ENCODE measurements around the gene ZNF536. TPM values are rescaled to one million over a fixed set of nuclear protein-coding genes. Genes with fewer than 3 reads are reported as not detected.

Gene ZNF536
- total RNA-seq, 1 experiment from 2014 or later: 15.2 TPM

DNA sequence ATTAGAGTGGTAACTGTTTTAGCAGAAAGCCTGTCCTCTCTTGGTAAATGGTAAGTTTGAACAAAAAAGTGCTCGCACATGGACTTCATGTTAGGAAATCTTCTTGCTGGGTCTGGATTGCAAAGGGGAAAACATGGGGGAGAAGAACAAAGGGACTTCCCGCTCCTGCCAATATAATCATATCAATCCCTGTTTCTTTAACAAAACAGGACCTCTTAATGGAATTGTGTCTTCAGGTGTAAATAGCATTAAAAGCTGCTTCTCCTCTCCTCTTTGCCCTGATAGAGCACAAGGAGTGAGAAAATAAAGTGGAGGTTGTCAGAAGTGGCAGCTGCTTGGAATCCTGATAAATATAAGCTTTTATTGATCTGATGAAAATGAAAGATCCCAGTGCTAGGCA, 20.4 kb upstream of the ZNF536 start:
- no peaks in the 10 kb centered on the region for H3K36me3 ChIP-seq
- H3K9me3 ChIP-seq (replicated peaks): no peaks in the 10 kb centered on the region
- no peak for DNase-seq

DNA sequence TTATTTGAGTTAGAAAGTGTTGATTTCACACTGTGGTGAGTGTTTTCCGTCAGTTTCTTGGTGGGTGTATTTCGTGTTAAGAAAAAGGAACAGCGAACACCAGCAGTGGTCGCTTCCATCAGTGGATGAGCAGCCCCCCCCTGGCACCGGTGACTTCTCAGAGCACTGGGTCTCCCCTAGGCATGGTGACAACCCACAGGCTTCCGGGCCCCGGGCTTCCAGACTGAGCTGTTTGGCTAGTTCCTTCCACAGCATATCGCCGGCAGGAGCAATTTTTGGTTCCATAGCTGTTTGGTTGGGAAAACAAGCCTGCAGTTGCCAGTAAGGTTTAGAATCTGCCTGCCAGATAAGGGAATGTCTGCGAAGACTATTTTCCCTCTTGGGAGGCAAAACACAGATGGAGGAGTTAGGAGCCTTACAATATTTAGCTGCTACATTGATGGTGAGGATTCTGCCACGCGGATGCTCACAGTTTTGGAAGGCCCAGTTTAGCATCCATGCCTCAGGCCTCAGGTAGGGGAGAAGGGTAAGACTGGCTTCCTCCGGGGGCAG, 18.7 kb upstream of the ZNF536 start:
- Histone ChIP-seq H3K36me3 (no peaks in the 10 kb centered on the region), H3K4me3 (no peak overlapping the region), H3K27me3 (no peaks in the 10 kb centered on the region), H3K27ac (no peak overlapping the region), H3K9me3 (replicated peaks) (no peaks in the 10 kb centered on the region), H3K4me1 (no peaks in the 10 kb centered on the region)
- DNase-seq: no peak

More for the DNA sequence above, 20.4 kb upstream of the ZNF536 start:
- Histone ChIP-seq H3K27ac (no peak overlapping the region), H3K27me3 (no peaks in the 10 kb centered on the region), H3K4me1 (no peaks in the 10 kb centered on the region), H3K4me3 (no peak overlapping the region)

DNA sequence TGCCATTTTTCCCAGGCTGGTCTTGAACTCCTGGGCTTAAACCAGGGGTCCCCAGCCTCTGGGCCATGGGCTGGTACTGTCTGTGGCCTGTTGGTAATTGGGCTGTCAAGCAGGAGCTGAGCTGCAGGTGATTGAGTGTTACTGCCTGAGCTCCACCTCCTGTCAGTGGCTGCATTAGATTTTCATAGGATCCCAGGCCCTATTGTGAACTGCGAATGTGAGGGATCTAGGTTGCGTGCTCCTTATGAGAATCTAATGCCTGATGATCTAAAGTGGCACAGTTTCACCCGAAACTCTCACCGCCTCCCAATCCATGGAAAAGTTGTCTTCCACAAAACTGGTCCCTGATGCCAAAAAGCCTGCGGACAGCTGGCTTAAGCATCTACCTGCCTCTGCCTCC, 16.6 kb upstream of the ZNF536 start:
- no peaks in the 10 kb centered on the region for H3K9me3 ChIP-seq (replicated peaks)

DNA sequence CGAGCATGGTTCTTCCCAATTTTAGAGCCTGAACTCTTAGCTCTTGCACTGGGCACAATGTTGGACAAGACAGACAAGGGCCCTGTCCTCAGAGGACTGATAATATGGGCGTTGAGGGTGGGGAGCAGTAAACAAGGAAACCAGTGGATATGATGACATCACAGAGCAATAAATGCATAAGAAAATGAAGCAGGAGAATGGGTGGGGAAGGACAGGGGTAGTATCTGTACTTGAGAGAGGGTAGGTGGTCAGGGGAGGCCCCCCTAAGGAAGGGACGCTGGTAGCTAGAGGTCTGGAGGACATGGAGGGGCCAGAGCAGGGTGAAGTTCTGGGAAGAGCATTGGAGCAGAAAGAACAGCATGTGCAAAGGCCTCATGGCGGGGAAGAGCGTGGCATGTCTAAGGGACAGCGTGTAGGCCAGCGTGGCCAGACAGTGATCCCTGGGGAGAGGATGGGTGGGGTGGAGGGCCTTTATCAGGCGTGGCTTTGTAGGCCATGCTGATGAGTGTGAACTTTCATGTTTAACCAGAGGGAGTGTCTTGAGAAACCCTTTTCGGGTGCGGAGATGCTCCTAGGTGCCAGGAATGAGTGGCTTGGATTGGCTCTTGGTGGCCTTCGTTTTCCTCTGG, 15.1 kb upstream of the ZNF536 start:
- H3K27ac ChIP-seq: no peak overlapping the region
- DNase-seq: no peak
- no peak overlapping the region for H3K4me3 ChIP-seq
- no peaks in the 10 kb centered on the region for H3K27me3 ChIP-seq
- no peaks in the 10 kb centered on the region for H3K9me3 ChIP-seq (replicated peaks)
- H3K36me3 ChIP-seq: no peaks in the 10 kb centered on the region
- H3K4me1 ChIP-seq: peaks cover 12% of the 10 kb centered on the region

More for the DNA sequence above, 16.6 kb upstream of the ZNF536 start:
- Histone ChIP-seq H3K27ac (no peak overlapping the region), H3K4me3 (no peak overlapping the region), H3K4me1 (peaks cover 5% of the 10 kb centered on the region; the same call in 1 of the 2 replicates), H3K27me3 (no peaks in the 10 kb centered on the region), H3K36me3 (no peaks in the 10 kb centered on the region)
- DNase-seq: no peak

DNA sequence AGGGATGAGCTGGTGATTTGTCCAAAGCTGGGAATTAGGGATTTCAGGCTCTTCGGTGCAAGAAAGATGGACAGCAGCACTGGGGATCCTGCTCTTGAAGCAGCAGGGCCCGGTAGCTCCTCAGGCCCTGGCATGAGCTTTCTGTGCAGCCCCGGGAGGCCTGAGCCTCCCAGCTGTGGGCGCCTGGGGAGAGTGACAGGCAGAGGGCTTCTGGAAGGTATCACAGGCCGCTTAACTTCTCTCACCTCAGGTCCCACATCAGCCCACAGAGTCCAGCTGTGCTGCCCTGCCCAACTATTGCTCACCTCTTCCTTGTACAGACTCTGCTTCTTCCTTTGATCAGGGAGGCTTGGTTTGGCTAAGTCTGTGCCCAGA, 14.6 kb upstream of the ZNF536 start:
- Histone ChIP-seq H3K9me3 (replicated peaks) (no peaks in the 10 kb centered on the region), H3K27ac (no peak overlapping the region), H3K4me1 (peaks cover 12% of the 10 kb centered on the region), H3K36me3 (no peaks in the 10 kb centered on the region), H3K27me3 (no peaks in the 10 kb centered on the region), H3K4me3 (no peak overlapping the region)
- no peak for DNase-seq

DNA sequence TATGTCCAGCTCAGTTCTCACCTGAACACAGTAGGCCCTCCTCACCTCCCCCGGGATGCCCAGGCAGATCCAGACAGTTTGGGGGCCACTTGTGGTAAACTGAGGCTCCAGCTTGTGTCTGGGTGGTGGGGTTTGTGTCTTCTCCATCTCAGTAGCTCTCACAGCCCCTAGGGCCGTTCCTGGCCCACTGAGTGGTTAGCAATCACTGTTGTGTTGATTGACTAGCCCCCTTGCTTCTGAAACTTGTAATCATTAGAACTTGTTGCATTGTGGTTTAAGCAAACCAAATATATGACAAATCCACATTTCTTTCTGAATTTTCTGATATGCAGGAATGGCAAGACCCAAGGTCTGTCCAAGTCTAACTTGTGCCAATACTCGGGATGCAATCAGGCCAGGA, 13.9 kb upstream of the ZNF536 start:
- DNase-seq: no peak
- no peak overlapping the region for H3K27ac ChIP-seq
- no peaks in the 10 kb centered on the region for H3K9me3 ChIP-seq (replicated peaks)

DNA sequence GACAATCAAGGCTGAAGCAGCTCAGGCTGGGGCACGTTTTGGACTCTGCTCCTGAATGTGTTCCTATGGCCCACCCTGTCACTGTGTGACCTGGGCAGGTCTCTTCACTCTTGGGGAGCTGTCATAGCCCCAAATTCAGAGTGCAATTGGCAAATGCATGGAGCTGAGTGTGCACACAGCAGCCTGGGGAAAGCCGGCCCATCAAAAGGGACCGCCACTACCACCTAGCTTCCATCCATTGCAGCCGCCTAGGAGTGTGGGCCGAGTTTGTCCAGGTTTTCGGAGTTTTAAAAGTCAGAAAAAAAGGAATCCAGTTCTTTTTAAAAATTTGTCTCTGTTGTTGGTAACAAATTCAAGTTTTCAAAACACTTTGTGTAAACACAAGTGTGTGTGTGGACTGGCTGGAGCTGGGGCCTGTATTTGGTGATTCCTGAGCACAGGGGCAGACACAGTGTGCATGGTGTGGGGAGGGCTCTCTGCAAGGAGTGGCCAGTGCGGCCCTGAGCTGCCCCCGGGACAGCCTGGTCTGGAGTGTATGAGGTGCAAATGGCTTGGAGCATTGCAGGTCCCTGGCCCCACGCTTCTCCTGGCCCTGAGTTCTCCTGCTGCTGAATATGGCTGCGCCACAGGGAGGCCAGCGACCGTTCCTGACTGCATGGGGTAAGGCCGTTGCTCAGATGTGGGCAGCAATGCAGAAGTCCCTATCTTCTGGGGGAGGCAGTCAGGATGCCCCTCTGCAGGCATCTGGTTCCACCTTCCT, 13.2 kb upstream of the ZNF536 start:
- no peaks in the 10 kb centered on the region for H3K27me3 ChIP-seq
- H3K36me3 ChIP-seq: no peaks in the 10 kb centered on the region
- no peak overlapping the region for H3K4me3 ChIP-seq
- DNase-seq: no peak
- H3K27ac ChIP-seq: no peak overlapping the region
- no peaks in the 10 kb centered on the region for H3K9me3 ChIP-seq (replicated peaks)
- H3K4me1 ChIP-seq: peaks cover 12% of the 10 kb centered on the region

More for the DNA sequence above, 13.9 kb upstream of the ZNF536 start:
- Histone ChIP-seq H3K36me3 (no peaks in the 10 kb centered on the region), H3K27me3 (no peaks in the 10 kb centered on the region), H3K4me1 (peaks cover 12% of the 10 kb centered on the region), H3K4me3 (no peak overlapping the region)

DNA sequence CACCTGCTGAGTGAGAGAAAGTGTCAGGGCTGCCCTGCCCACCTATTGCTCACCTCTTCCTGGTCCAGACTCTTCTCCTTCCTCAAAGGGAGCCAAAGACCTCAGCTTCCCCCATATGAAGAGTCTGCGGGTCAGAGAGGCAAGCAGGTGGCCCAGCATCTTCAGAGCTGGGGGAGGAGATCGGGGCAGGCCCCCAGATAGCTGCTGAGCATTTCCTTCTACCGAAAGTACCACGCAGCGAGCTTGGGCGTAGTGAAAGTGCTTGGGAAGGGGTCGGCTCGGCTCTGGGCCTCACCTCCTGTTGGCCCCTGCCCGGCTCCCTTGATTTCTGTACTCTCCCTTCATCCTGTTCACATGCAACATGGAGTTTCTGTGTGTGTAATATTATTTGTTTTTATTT, 12.2 kb upstream of the ZNF536 start:
- Histone ChIP-seq H3K4me3 (no peak overlapping the region), H3K27ac (peak overlapping the region; percentile 59; the same call in 1 of the 2 replicates), H3K27me3 (no peaks in the 10 kb centered on the region), H3K9me3 (replicated peaks) (no peaks in the 10 kb centered on the region), H3K4me1 (peaks cover 12% of the 10 kb centered on the region), H3K36me3 (no peaks in the 10 kb centered on the region)
- no peak for DNase-seq

DNA sequence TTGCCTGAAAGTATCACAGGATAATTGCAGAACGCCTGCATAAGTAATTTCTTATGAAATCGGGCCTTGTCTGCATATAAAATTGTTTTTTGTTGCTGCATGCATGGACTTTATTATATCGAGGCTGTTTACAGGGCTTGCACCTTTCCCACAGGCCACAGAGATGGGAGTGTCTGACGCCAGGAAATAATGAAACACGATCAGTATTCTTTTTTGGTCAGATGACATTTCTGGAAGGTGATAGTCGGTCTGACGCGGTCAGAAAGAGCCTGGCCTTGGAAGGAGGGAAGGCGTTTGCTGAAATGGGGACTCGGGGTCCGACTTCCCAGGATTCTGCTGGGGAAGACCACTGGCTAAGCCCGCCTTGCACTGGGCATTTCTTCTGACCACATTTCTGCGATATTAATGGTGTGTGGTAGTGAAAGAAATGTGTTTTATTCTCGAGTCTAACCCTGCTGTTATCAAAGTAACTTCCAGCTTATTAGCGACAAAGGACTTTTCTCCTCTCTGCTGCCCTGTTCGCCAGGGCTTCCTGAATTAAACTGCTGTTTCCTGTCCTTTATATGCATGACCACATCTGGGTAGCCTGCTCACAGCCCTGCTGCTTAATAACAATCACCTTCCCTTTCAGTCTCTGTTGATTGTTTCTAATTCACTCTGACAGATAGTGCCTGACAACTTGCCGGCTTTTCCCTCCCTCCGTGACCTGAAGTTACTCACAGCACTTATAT, 11.6 kb upstream of the ZNF536 start:
- H3K27ac ChIP-seq: peak overlapping the region; percentile 59
- no peaks in the 10 kb centered on the region for H3K9me3 ChIP-seq (replicated peaks)
- H3K27me3 ChIP-seq: no peaks in the 10 kb centered on the region
- DNase-seq: peak; percentile 30 to 64
- H3K36me3 ChIP-seq: no peaks in the 10 kb centered on the region
- H3K4me3 ChIP-seq: peak overlapping the region; percentile 35
- H3K4me1 ChIP-seq: peaks cover 12% of the 10 kb centered on the region

DNA sequence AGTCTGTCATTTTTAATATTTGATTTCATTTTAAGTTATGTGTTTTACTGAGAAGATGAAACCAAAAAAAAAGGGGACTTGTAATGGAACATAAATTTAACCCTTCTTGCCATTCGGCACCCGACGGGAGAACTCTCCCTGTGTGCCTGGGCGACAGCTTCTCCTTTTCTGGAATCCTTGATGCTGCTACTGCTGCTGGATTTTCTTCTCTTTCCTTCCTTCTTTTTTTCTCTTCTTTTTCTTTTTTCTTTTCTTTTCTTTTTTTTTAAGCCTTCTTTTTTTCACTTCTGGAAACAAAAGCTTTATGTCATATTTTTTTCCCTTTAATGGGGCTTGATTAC, 11.1 kb upstream of the ZNF536 start:
- H3K27ac ChIP-seq: peak overlapping the region; percentile 59
- no peak for DNase-seq
- H3K4me1 ChIP-seq: peaks cover 12% of the 10 kb centered on the region
- no peaks in the 10 kb centered on the region for H3K9me3 ChIP-seq (replicated peaks)
- peak overlapping the region; percentile 35 for H3K4me3 ChIP-seq
- H3K36me3 ChIP-seq: no peaks in the 10 kb centered on the region
- H3K27me3 ChIP-seq: no peaks in the 10 kb centered on the region

DNA sequence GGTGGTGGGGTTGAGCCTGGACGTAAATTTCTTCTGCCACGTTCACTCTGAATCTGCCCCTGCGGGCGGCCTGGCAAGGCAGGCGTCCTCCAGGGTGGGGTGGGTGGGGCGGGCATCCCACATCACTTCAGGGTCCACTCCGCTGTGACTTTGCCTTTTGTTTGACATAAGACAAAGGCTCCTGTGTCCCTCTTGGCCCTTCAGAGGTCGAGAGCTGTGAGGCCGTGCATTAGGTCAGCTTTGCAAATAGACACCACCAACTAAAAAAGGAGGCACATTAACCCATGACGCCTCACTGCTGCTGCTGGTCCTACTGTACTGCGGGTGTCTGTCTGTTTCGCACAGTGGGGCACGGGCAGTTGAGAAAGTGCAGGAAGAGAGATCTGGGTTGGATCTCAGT, 10.5 kb upstream of the ZNF536 start:
- H3K4me3 ChIP-seq: no peak overlapping the region
- no peaks in the 10 kb centered on the region for H3K27me3 ChIP-seq
- H3K36me3 ChIP-seq: no peaks in the 10 kb centered on the region
- peaks cover 12% of the 10 kb centered on the region for H3K4me1 ChIP-seq
- no peak overlapping the region for H3K27ac ChIP-seq
- DNase-seq: no peak
- no peaks in the 10 kb centered on the region for H3K9me3 ChIP-seq (replicated peaks)

DNA sequence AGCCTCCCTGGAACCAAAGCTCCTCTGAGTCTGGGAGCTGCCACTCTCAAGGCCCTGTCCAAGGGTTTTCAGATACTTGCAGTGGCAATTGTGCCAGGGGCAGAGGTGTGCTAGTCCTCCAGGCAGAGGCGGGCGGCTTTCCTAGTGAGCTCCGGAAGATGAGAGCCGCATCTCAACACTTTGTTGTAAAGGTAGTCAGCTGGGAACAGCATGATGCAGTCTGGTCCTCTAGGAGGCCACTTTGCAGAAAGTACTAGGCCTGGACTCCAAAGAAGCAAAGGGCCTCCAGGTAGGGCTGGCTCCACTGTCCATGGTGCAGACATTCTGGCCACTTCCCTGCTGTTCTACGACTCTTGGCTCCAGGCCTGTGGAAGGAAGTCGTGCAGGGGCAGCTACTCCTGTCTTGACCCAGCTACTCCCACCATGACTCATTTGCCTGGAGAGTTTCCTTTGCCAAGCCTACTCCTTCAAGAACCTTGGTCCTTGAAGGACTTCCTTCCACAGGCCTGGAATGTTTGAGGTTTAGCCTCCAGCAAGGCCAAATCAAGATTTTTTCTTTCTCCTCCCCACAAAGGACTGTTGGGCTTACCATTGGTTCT, 9.9 kb upstream of the ZNF536 start:
- Histone ChIP-seq H3K9me3 (replicated peaks) (no peaks in the 10 kb centered on the region), H3K27ac (no peak overlapping the region), H3K27me3 (no peaks in the 10 kb centered on the region), H3K36me3 (no peaks in the 10 kb centered on the region), H3K4me1 (peaks cover 12% of the 10 kb centered on the region), H3K4me3 (no peak overlapping the region)
- no peak for DNase-seq

DNA sequence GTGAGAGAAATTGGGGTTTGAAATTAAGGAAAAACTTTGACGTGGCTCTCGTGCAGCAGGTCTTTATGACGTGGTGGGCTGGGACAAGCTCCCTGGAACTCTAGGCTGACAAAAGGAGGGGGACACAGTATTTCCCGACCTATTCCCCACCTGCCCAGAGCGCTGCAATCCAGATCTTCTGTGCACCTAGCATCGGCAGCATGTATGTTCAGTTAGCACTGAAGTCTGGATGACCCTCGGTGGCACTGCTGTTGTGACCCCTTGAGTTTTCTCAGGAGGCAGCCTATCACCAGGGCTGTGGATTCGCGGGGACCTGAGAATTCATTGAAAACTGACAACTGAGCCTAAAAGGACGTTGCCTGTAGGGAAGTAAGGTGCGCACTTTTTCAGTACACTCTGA, 9.1 kb upstream of the ZNF536 start:
- Histone ChIP-seq H3K9me3 (replicated peaks) (no peaks in the 10 kb centered on the region), H3K27ac (no peak overlapping the region), H3K27me3 (no peaks in the 10 kb centered on the region), H3K4me3 (no peak overlapping the region), H3K36me3 (no peaks in the 10 kb centered on the region), H3K4me1 (peaks cover 12% of the 10 kb centered on the region)
- no peak for DNase-seq

DNA sequence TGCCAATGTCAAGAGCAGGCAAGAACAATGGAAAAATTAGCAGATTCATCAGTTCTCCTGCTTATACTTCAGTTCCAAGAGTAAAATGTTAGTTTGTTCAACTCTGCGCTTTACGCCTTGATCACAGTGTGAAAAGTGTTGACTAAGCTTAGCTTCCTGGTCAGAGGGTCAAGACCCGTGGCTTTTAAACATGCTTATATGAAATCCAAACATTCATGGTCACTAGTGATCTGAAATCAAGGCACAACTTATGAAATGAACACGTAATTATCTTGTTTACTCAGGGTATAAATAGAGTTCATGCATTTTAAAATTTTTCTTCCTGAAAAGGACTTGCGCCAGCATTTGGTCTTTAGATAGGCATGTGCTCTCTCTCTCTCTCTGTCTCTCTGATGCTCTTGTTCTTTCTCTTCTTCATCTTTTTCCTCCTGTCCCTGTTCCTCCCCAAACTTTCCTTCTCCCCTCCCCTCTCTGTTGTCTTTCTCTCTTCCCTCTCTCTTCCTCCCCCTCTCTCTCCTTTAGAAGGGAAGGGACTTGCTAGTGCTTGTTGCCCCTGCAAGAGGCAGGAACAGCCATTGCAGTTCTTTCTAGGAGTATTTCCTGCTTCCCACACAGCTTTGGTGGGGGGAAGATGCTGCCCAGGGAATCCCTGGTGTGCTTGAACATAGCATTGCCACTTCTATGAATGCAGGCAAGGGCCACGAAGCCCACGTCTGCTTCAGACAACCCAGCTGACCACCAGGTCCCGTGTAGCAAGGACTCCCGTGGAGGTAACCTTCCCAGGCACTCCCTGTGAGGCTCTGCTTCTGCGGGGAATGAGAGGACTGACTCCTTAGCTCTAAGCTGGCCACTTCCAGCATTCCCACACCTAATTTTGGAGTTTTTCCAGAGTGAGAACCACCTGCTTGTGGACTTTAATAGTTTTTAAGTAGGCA, 7.1 kb upstream of the ZNF536 start:
- Histone ChIP-seq H3K36me3 (no peaks in the 10 kb centered on the region), H3K27ac (no peak overlapping the region), H3K27me3 (no peaks in the 10 kb centered on the region), H3K4me3 (no peak overlapping the region), H3K4me1 (peaks cover 8% of the 10 kb centered on the region), H3K9me3 (replicated peaks) (no peaks in the 10 kb centered on the region)
- DNase-seq: no peak

Measured in SJCRH30 (cell line).